Epidermal melanocyte (primary cell): ENCODE data around the gene DCAF11.

Experiments used
- DNase-seq: peaks from one replicate; pipeline ENCODE4 v3.0.0; 2011; ENCODE audit warnings: low spot score; ENCODE audit not compliant: insufficient read length

Gene DCAF11

DNA sequence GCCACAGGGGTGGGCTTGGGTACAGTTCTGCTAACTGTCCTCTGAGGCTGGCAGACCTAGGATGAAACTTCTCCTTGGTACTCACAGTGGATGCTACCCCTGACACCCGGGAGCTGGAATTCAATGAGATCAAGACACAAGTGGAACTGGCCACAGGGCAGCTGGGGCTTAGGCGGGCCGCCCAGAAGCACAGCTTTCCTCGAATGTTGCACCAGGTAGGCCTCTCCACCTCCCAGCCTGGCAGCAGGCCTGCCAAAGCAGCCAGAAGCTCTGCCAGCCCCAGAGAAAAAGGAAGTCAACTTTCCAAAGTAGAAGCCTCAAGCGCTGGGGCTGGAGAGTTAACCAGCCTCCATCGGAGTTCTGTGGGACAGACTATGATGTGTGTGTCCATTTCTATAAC, 2.6 kb downstream of the DCAF11 start:
- no peak for DNase-seq

DNA sequence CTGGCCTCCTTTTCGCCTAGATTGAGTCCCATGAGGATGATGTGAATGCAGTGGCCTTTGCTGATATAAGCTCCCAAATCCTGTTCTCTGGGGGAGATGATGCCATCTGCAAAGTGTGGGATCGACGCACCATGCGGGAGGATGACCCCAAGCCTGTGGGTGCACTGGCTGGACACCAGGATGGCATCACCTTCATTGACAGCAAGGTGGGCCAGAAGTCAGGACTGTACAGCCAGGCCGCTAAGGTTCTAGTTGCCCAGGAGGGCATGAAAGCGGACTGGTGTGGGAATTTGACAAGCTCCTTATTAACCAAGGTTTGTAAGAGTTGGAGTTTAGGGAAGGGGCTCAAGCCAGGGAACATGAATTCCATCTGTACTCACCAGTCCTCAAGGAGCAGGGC, 5.1 kb downstream of the DCAF11 start:
- no peak for DNase-seq

DNA sequence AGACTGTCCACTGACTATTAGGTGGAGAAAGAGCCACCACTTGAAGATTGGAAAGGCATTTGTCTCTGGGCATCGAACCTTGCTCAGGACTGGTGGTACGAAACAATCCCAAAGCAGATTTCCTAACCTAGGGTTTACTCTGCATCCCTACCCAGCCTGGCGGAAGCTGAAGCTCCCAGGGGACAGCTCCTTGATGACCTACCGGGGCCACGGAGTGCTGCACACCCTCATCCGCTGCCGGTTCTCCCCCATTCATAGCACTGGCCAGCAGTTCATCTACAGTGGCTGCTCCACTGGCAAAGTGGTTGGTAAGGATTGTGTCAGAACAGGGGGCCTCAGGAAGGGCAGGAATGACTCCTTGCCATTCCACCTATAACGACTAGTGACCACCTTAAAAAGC, 6.6 kb downstream of the DCAF11 start:
- no peak for DNase-seq

- no peak for DNase-seq
Observed at GRCh38 chr14:24122416-24122815, 7.8 kb downstream of the DCAF11 start.

GRCh38 chr14:24122898-24123297, 8.3 kb downstream of the DCAF11 start:
- DNase-seq, result no peak

DNA sequence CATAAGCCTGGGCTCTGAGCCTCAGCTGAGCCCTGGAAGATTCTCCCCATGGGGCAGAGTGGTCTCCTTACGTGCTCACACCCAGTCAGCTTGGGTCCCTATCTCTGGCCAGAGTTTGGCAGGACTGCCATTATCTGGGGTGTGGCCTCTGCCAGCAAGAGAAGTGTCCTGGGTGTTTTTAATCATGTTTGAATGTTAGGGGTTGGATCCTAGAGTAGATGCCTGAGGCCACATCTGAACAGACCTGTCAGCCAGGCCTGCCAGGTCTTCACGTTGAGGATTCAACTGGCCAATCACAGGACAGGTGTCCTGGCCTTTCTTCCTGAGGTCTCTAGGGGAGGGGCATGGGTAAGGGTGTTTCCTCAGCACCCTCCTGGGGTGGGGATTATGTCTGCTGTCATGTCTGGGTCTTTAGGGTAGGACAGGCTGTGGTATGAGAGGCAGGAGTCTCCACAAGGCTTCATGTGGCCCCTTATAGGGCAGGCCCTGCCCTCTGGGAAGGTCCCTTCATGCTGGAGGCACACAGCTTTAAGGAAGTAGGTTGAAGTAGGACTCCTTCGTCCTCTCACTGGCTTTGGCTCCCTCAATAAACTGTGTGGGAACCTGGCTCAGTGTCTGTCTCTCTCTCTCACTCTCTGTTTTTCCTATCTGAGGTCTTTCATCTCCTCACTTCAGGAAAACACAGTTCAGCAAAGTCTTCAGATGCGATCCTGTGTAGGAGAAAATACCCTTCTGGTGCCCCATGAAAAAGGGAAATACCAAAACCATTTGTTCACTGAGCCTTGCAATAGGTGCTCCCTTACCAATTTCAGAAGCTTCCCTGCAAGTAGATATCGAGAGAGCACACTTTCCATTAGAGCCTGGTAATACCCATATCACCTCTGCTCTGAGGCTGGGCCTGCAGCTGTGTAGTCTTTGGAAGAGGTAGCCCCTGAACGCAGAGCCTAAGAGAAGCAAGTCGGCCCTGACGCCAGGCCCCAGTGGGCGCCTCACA, 9.1 kb downstream of the DCAF11 start:
- DNase-seq, result no peak

- no peak for DNase-seq
Observed at GRCh38 chr14:24126939-24127338, 12.4 kb downstream of the DCAF11 start.

DNA sequence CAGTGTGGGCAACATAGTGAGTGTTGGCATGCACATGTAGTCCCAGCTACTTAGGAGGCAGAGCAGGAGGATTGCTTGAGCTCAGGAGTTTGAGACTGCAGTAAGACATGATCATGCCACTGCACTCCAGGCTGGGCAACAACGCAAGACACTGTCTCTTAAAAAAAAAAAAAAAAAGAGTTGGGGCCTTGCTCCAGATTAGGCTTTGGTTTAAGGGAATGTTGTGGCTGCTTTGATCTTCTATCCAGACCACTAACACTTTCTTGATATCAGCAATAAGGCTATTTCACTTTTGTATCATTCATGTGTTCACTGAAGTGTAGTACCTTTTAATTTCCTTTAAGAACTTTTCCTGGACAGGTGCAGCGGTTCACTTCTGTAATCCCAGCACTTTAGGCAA, 13.1 kb downstream of the DCAF11 start:
- DNase-seq, result no peak

DNA sequence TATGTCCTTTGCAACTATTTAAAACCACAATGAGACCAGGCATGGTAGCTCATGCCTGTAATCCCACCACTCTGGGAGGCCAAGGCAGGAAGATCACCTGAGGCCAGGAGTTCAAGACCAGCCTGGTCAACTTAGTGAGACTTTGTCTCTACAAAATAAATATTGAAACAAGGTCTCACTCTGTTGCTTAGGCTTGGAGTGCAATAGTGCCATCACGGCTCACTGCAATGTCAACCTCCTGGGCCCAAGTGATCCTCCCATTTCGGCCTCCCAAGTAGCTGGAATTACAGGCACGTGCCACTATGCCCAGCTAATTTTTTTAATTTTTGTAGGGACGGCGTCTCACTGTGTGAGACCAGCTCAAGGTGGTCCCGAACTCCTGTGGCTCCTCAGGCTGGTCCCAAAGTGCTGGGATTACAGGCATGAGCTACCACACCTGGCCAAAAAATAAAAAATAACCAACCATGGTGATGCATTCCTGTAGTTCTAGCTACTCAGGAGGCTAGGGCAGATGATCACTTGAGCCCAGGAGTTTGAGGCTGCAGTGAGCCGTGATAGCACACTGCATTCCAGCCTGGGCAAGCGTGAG, 14.9 kb downstream of the DCAF11 start:
- DNase-seq, result no peak

GRCh38 chr14:24130380-24130716, 15.8 kb downstream of the DCAF11 start, which contains the start of gene FITM1:
FITM1 (plus strand) TSS chr14:24130659; CDS start chr14:24131564, 905 bp downstream.
- DNase-seq, result no peak

GRCh38 chr14:24130717-24131548, 16.4 kb downstream of the DCAF11 start:
- DNase-seq, result no peak

DNA sequence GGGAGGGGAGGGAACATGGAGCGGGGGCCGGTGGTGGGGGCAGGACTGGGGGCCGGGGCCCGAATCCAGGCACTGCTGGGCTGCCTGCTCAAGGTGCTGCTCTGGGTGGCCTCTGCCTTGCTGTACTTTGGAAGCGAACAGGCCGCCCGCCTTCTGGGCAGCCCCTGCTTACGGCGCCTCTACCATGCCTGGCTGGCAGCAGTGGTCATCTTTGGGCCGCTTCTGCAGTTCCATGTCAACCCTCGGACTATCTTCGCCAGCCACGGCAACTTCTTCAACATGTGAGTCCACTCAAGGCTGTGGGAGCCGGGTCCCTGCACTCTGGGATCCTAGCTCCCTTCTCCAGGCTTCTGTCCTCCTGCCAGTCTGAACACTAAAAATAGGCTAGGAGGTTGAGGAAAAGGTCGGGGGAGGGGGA, 17.0 kb downstream of the DCAF11 start:
- no peak for DNase-seq

- no peak for DNase-seq
Observed at GRCh38 chr14:24132061-24132685, 17.6 kb downstream of the DCAF11 start.

- no peak for DNase-seq
Observed at GRCh38 chr14:24132976-24133375, 18.4 kb downstream of the DCAF11 start.

- no peak for DNase-seq
Observed at GRCh38 chr14:24133735-24134134, 19.2 kb downstream of the DCAF11 start.

- no peak for DNase-seq
Observed at GRCh38 chr14:24135584-24135833, 20.9 kb downstream of the DCAF11 start.

DNA sequence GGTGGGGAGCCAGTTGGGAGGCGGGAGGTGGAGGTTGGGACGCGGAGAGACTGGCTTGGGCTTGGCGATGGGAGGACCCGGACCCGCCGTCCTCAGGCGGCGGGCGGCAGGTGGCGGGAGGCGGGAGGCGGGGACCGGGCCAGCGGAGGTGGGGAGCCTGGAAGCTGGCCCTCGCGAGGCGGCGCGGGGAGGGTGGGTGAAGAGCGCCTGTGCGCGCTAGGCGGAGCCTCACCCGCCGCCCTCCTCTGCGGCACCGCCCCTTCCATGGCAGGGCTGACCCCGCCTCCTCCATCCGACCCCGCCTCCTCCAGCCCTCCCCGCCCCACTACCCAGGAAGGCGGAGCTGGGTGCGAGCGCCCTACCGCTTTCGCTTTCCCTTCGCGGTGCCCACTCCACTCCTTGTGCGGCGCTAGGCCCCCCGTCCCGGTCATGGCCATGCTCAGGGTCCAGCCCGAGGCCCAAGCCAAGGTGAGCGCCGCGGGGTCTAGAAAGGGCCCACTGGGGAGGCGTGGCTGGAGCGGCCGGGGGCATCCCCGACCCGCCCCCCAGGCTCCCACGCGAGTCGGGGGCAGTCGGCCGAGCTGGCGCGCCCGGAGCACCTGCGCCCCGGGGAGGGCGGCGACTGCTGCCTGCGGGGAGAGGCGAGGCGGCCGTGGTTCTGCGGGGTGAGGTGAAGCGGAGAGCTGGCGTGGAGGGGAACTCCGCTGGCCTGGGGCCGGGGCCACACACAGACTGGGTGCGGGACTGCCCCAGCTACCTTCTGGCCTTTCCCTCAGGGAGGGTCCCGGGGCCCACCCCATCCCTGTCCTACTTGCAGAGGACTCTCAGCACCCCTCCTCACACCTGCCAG, 21.5 kb downstream of the DCAF11 start, which contains the start of gene PSME1:
TSS of gene PSME1 (plus strand) at position 361 of the 850 bp plus-strand sequence. CDS start at position 430, 69 bp downstream.
- peak; percentile 95 for DNase-seq

- DNase-seq, result no peak
Observed at GRCh38 chr14:24136684-24137528, 22.3 kb downstream of the DCAF11 start.

- no peak for DNase-seq
Observed at GRCh38 chr14:24137529-24138395, 23.2 kb downstream of the DCAF11 start.
